Endothelial cell of umbilical vein (primary cell): ENCODE measurements around the gene ZC3H12C. TPM values are rescaled to one million over a fixed set of nuclear protein-coding genes. Genes with fewer than 3 reads are reported as not detected.

ENCODE experiments used
- BruUV-seq: library from RNA; stranded (reverse); fragments of 400-500 nt; replicated peaks from 2 replicates; lab custom pipeline; 2021; lab: Mats Ljungman, UMichigan
- CTCF ChIA-PET: fragments of 300-600, 350-600 bp; sonication (Branson Sonifier 250); formaldehyde crosslinking; loops from one replicate; lab custom pipeline; 2021; ENCODE audit warnings: antibody characterized with exemption, inconsistent platforms; lab: Charles Lee
- POLR2A ChIA-PET: fragments of 300-600, 350-600 bp; sonication (Branson Sonifier 250); formaldehyde crosslinking; loops from one replicate; lab custom pipeline; 2021; ENCODE audit warnings: antibody characterized with exemption, inconsistent platforms; lab: Charles Lee
- DNase-seq: peaks from one replicate; pipeline ENCODE4 v3.0.0-alpha.2; 2011; ENCODE audit warnings: low read depth, low spot score
- FAIRE-seq: peaks from 2 replicates; lab custom pipeline; 2011; peaks lifted over from hg19 to GRCh38; lab: Jason Lieb, UNC
- H2AFZ ChIP-seq: 2 replicates; pipeline ENCODE4 v1.6.0; 2012; ENCODE audit warnings: low read depth, low read length, control low read depth, inconsistent platforms
- H3K27ac ChIP-seq: 2 replicates; pipeline ENCODE4 v1.5.1; 2011; ENCODE audit warnings: low read depth, mild to moderate bottlenecking, control low read depth, low read length, moderate library complexity; ENCODE audit not compliant: insufficient read depth
- H3K27me3 ChIP-seq, 2 experiments: 2 replicates each; pipeline versions ENCODE4 v1.6.0 to v1.6.1; 2011; ENCODE audit warnings: low read length in 2 of 2, mixed read lengths in 1 of 2; ENCODE audit not compliant: control insufficient read depth in 2 of 2, insufficient read depth in 2 of 2
- H3K36me3 ChIP-seq, 2 experiments: 2 replicates in 1 of 2; 3 replicates in 1 of 2; pipeline ENCODE4 v1.5.1; 2011; ENCODE audit warnings: low read length in 2 of 2, mild to moderate bottlenecking in 1 of 2, moderate library complexity in 1 of 2; ENCODE audit not compliant: control insufficient read depth in 2 of 2, insufficient read depth in 2 of 2; ENCODE audit errors: extremely low read depth in 1 of 2
- H3K4me1 ChIP-seq: 3 replicates; pipeline ENCODE4 v1.5.1; 2011; ENCODE audit warnings: mild to moderate bottlenecking, low read length; ENCODE audit not compliant: control insufficient read depth, insufficient read depth; ENCODE audit errors: extremely low read depth
- H3K4me2 ChIP-seq: 2 replicates; pipeline ENCODE4 v1.6.1; 2011; ENCODE audit warnings: low read length, control low read depth, mixed read lengths; ENCODE audit not compliant: insufficient read depth
- H3K4me3 ChIP-seq, 3 experiments: fragments of 200-600 bp in 1 of 3; sonication (generic), shearing (Covaris generic) in 1 of 3; replicated peaks in 1 of 3; 2 replicates each; pipeline ENCODE4 v1.5.1; 2011 to 2016; ENCODE audit warnings: control low read depth in 3 of 3, low read length in 3 of 3, mild to moderate bottlenecking in 2 of 3, inconsistent platforms in 1 of 3, low read depth in 1 of 3, moderate library complexity in 1 of 3; ENCODE audit not compliant: insufficient read depth in 1 of 3
- H3K79me2 ChIP-seq: 2 replicates; pipeline ENCODE4 v1.6.0; 2012; ENCODE audit warnings: low read length, inconsistent platforms; ENCODE audit not compliant: control insufficient read depth, insufficient read depth
- H3K9ac ChIP-seq: replicated peaks from 2 replicates; pipeline ENCODE3; 2011; ENCODE audit warnings: low read length, control low read depth; ENCODE audit not compliant: insufficient read depth; ENCODE audit errors: extremely low read depth
- H3K9me1 ChIP-seq: replicated peaks from 3 replicates; pipeline ENCODE4 v1.6.0; 2011; ENCODE audit warnings: mild to moderate bottlenecking, low read length; ENCODE audit not compliant: control insufficient read depth, insufficient read depth; ENCODE audit errors: extremely low read depth
- H3K9me3 ChIP-seq: replicated peaks from 2 replicates; pipeline ENCODE4 v1.5.1; 2012; ENCODE audit warnings: low read length, inconsistent platforms; ENCODE audit not compliant: control insufficient read depth, insufficient read depth
- H4K20me1 ChIP-seq: replicated peaks from 2 replicates; pipeline ENCODE3; 2011; ENCODE audit warnings: mild to moderate bottlenecking, low read length; ENCODE audit not compliant: control insufficient read depth, insufficient read depth; ENCODE audit errors: extremely low read depth
- CTCF ChIP-seq, 2 donors: IDR thresholded peaks; 1 replicate in 1 of 2; 2 replicates in 1 of 2; pipeline ENCODE4 v1.5.1; 2011; ENCODE audit warnings: low read length in 2 of 2, mild to moderate bottlenecking in 2 of 2, moderate library complexity in 2 of 2, control low read depth in 1 of 2, inconsistent platforms in 1 of 2, low read depth in 1 of 2; ENCODE audit not compliant: insufficient read depth in 1 of 2; ENCODE audit errors: extremely low read depth in 1 of 2
- EZH2 ChIP-seq: IDR thresholded peaks from 2 replicates; pipeline ENCODE4 v1.6.1; 2012; ENCODE audit warnings: borderline replicate concordance, low read depth, mild to moderate bottlenecking, moderate library complexity, low read length, inconsistent platforms; ENCODE audit not compliant: severe bottlenecking
- FOS ChIP-seq: IDR thresholded peaks from 2 replicates; pipeline ENCODE4 v1.6.1; 2011; ENCODE audit warnings: mild to moderate bottlenecking, low read length, moderate library complexity, borderline replicate concordance; ENCODE audit not compliant: insufficient read depth
- GATA2 ChIP-seq: IDR thresholded peaks from 2 replicates; pipeline ENCODE4 v1.7.0; 2011; ENCODE audit warnings: low read depth, mild to moderate bottlenecking, moderate library complexity, mixed read lengths, low read length; ENCODE audit not compliant: insufficient read length, insufficient read depth
- JUN ChIP-seq: IDR thresholded peaks from 2 replicates; pipeline ENCODE4 v1.6.1; 2011; ENCODE audit warnings: borderline replicate concordance, low read depth; ENCODE audit not compliant: insufficient read length, insufficient read depth
- MAX ChIP-seq: IDR thresholded peaks from 2 replicates; pipeline ENCODE4 v1.6.1; 2011; ENCODE audit not compliant: insufficient read depth, insufficient read length
- MYC ChIP-seq: IDR thresholded peaks from one replicate; pipeline ENCODE4 v1.6.1; 2011; ENCODE audit warnings: mild to moderate bottlenecking, low read depth, low read length
- POLR2A ChIP-seq: IDR thresholded peaks from 2 replicates; pipeline ENCODE4 v1.6.1; 2012; ENCODE audit warnings: low read depth, mild to moderate bottlenecking, control low read depth, low read length
- POLR2AphosphoS5 ChIP-seq: IDR thresholded peaks from 2 replicates; pipeline ENCODE4 v1.6.1; 2012; ENCODE audit warnings: low read depth, mild to moderate bottlenecking, control low read depth, low read length, moderate library complexity; ENCODE audit not compliant: insufficient read depth
- dilution Hi-C: fragments of 300-500 bp; cut with MboI; formaldehyde crosslinking; loops from one replicate; pipeline ENCODE4 v1.15.0; 2019; ENCODE audit warnings: low sequenced_read_pairs; ENCODE audit not compliant: extremely low pct_ligation_motif_present
- intact Hi-C: fragments of 100-400 bp; cut with micrococcal nuclease; formaldehyde crosslinking; loops from one replicate; pipeline ENCODE4 v1.10.0; 2022
- polyA plus RNA-seq, 4 experiments: library from polyadenylated mRNA; depleted of rRNA in 3 of 4; stranded (reverse) in 3 of 4; unstranded in 1 of 4; fragments of >200 nt; gene quantifications; 2 replicates each; pipeline versions ENCODE4 v1.2.1 to v1.2.3, GENCODE V29; 2011 to 2012; ENCODE audit warnings: missing spikeins in 1 of 4
- total RNA-seq: library from RNA; stranded (reverse); gene quantifications from 2 replicates; pipeline ENCODE4 v1.2.3, GENCODE V29; 2021

The ZC3H12C gene
- total and polyA plus RNA-seq, 2 donors (not counting 3 experiments of a cell fraction or from before 2014, with no cell fraction given): 5.5 to 14.7 TPM

GRCh38 chr11:110174645-110175310 lies 81.6 kb downstream of the ZC3H12C start:
- FAIRE-seq: no peak
- H3K79me2 ChIP-seq: no peaks in the 10 kb centered on the region
- dilution Hi-C loops: no loop called here
- ChIA-PET POLR2A (no interaction called here), CTCF (interaction anchor here (0.7 to 1.6 kb wide), 2 partner anchors 9 to 14 kb away, joined by 3 read pairs; no protein-coding TSS in a partner anchor)
- H3K9me3 ChIP-seq: no peaks in the 10 kb centered on the region
- peak overlapping the region in 1 of 3 experiments; percentile 34 for H3K4me3 ChIP-seq
- H4K20me1 ChIP-seq: no peaks in the 10 kb centered on the region
- TF ChIP-seq POLR2AphosphoS5: no peak
- TF ChIP-seq JUN: no peak
- BruUV-seq: TSS peak; percentile 6
- H3K9ac ChIP-seq: no peak overlapping the region
- H3K4me1 ChIP-seq: peaks cover 7% of the 10 kb centered on the region
- H3K9me1 ChIP-seq: no peaks in the 10 kb centered on the region
- peak overlapping the region; percentile 65 for H3K4me2 ChIP-seq
- no peaks in the 10 kb centered on the region for H3K36me3 ChIP-seq
- H3K27me3 ChIP-seq: no peaks in the 10 kb centered on the region
- DNase-seq: no peak
- H2AFZ ChIP-seq: no peak overlapping the region
- intact Hi-C loops: loop anchor here (1.0 to 5.0 kb wide), 6 partner anchors 22 to 259 kb away; partner anchors contain the start of gene ZC3H12C
- H3K27ac ChIP-seq: no peak overlapping the region

- DNase-seq: no peak
- no peak overlapping the region for H3K4me2 ChIP-seq
- H3K9me1 ChIP-seq: no peaks in the 10 kb centered on the region
- ChIA-PET POLR2A (no interaction called here), CTCF (interaction anchor here (1.4 kb wide), 1 partner anchor 232 kb away, joined by 3 read pairs; no protein-coding TSS in a partner anchor)
- BruUV-seq: no TSS peak
- intact Hi-C loops (no loop called here), dilution Hi-C loops (no loop called here)
- H3K27ac ChIP-seq: no peak overlapping the region
- no peak overlapping the region for H3K9ac ChIP-seq
- H3K4me3 ChIP-seq: no peak overlapping the region
- H3K27me3 ChIP-seq: no peaks in the 10 kb centered on the region
- TF ChIP-seq POLR2AphosphoS5 (no peak), FOS (no peak), MYC (no peak), MAX (no peak), GATA2 (no peak), JUN (no peak), POLR2A (no peak), CTCF (IDR thresholded peaks at IDR 0.05; ENCODE audit: extremely low read depth in 1 of 2, insufficient read depth in 1 of 2, low read depth in 1 of 2, low read length in 2 of 2) (no peak), EZH2 (no peak)
- peaks cover 7% of the 10 kb centered on the region for H3K4me1 ChIP-seq
- no peaks in the 10 kb centered on the region for H3K36me3 ChIP-seq
- H2AFZ ChIP-seq: no peak overlapping the region
- H3K79me2 ChIP-seq: no peaks in the 10 kb centered on the region
- no peaks in the 10 kb centered on the region for H4K20me1 ChIP-seq
- H3K9me3 ChIP-seq: no peaks in the 10 kb centered on the region
- no peak for FAIRE-seq
These were observed 83.3 kb downstream of the ZC3H12C start for GRCh38 chr11:110176366-110177085.
